NCI-H446 (cell line): ENCODE results near the gene KIF17.

Experiments used
- DNase-seq, 2 experiments: peaks; one replicate each; lab custom pipeline; 2025; lab: John Stamatoyannopoulos, UW

KIF17 gene

DNA sequence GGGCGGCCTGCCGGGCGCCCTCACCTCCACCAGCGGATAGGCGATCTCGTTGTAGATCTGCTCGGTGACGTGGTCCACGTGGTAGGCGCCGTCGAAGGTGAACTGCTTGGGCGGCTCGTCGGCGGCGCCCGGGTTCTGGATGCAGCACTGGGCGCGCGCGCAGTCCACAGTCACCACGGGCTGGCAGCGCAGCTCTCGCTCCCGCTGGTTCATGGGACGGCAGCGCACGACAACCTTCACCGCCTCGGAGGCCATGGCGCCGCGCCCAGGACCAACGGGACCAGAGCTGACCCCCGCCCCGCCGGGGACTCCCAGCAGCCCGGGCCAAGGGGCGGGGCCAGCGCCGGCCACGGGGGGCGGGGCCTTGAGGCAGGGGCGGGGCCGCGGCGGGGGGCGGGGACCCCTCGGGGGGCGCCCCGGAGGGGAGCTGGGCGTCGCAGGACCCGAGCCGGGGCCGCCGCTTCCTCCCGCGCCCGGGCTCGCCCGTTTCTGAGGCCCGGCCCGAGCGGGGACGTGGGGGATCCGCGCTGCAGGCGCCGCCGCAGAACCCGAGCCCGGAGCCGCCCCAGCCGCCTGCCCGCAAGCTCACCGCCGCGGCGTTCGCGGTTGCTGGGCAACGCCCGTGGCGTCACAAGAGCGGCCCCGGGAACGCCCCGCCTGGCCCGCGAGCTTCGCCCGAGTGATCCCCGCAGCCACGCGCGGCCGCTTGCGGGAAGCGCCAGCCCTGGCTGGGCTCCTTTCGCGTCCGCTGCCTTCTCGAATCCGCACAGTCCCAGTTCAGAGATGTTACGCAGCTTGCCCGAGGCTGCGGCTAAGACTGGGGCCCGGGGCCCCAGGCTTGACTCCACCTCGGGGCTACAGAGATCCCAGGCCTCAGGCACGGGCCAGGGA is at the start of gene KIF17:
Gene KIF17 (minus strand): TSS at position 556 of the 891 bp plus-strand sequence. CDS start 301 bp downstream, at position 255.
- DNase-seq = no peak

DNA sequence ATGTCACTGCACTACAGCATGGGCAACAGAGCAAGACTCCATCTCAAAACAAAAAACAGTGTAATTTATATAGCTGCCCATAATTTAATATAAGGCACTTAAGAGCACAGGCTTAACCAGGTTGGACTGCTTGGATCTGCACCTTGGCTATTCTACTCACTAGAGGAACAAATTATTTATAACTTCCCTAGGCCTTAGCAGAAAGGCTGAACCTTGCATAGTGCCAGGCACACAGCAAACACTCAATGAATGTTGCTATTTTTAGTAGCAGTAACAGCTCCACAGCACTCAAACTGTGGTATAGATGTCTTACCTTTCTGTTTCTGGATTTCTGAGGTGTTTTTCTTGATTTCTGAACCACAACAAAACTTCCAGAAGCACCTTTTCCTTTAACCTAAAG is 49.5 kb upstream of the KIF17 start:
- no peak for DNase-seq

DNA sequence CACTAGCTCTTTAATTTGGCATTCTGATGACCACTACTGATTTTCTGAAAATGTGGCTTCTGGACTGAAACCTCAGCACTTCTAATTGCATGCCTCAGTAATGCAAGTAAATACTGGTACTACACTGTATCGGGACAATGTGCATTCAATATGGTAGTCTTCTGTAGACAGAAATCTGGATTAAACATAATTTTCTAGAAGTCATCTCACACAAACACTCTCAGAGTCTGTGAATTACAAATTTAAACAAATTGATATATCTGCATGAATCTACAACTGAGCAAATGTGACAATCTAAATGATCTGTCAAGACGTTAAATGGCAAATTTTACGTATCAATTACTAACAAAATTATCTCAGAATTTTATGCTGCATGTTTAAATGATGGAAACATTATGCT is 45.6 kb upstream of the KIF17 start:
- DNase-seq = no peak

- no peak for DNase-seq
Observed at GRCh38 chr1:20760322-20760721, 42.5 kb upstream of the KIF17 start.

DNA sequence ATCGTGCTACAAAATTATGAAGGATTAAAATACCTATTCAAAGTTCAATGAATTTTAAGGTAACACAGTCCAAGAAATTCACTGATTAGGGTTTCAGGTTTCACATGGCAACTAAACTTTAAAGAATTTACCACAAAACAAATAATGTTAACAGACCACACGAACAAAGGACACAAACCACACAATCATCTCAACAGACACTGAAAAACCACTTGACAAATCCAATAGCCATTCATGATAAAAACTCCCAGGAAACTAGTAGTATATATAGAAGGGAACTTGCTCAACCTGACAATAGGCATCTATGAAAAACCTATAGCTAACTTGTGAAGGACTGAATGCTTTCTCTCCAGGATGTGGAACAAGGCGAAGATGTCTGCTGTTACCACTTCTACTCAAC is 35.8 kb upstream of the KIF17 start:
- DNase-seq = no peak

DNA sequence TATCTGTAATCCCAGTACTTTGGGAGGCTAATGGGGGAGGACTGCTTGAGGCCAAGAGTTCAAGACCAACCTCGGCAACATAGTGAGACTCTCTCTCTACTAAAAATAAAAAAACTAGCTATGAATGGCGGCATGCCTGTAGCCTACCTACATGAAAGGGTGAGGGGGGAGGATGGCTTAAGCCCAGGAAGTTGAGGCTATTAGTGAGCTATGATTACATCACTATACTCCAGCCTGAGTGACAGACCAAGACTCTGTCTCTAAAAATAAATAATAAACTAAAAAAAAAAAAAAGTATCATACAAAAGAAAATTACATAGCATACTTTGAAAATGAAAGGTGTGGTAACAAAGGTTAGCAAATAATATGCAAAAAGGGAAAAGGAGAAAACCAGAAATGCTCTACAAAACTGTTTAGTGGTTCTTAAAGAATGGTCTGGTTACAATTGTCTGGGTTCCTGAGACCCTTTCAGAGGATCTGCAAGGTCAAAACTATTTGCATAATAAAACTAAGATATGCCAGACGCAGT is 33.7 kb upstream of the KIF17 start:
- no peak for DNase-seq

GRCh38 chr1:20742671-20743070 is 24.9 kb upstream of the KIF17 start:
- no peak for DNase-seq

- DNase-seq = peak in 1 of 2 experiments; percentile 54
Observed at GRCh38 chr1:20740781-20741180, 23.0 kb upstream of the KIF17 start.

DNA sequence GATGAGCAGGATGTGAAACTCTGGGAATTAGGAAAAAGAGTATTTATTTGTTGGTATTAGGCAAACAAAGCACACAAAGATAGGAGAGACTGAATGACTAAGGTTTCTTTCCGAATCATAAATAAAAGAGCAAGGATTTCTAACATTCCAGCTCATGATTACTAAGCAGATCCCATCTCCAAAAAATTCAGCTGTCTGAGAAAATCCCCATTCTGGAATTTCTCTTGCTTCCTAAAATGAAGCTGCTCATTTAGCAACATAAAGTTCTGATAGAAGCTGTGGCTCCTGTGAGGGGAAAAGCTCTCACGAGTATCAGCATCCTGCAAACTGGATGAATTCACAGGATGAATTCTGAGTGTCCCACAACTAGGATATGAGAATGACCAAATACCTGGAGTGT is 21.4 kb upstream of the KIF17 start:
- no peak for DNase-seq

DNA sequence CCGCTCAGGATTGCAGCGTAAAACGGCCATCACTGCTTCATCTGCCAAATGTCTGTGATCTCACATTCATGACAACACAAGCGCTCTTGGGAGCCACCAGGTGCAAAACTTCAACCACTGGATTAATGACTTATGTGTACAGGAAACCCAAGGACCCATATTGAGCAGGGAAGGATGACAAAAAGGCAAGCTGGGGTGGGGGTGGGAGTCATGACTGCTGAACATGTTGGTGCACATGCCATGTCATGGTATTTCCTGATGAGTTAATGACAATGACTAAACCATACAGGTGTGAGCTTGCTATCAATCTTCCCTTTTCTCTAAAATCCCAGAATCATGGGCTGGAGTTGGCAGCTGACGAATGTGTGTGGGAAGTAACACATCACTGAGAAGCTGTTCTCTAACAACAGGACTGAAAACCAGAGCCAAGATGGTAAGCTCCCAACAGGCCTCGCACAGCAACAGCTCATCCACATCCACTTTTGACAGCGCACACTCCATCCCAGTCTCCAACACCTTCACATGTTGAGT is 17.8 kb upstream of the KIF17 start:
- no peak for DNase-seq

- no peak for DNase-seq
Observed at GRCh38 chr1:20733360-20733975, 15.7 kb upstream of the KIF17 start.

GRCh38 chr1:20732588-20733359 is 15.0 kb upstream of the KIF17 start, which contains the start of gene SH2D5:
SH2D5 (minus strand) TSS chr1:20732703; CDS start chr1:20728044, 4,659 bp downstream.
- DNase-seq = peak in 1 of 2 experiments; percentile 29

DNA sequence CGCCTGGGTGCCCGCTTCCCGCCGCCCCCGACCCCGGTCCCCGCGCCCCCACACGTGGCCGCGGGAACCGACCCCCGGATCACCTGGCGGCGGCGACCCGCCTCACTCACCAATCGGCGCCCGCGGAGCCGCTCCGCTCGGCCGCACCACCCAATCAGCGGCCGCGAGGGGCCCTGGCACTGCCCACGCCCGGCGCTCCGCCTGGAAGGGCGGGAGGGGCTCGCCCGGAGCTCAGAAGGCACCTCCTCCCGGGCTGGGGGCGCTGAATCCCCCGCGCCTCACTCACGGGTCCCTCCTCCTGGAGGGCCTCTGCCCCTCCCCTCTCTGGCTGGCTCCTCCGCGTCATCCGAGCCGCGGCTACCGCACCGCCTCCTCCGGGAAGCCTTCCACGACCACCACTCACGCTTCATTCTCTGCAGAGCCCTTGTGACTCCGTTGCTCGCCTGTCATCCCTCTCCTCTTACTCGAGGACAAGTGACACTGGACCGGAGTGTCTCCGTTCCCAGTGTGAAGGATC is 14.3 kb upstream of the KIF17 start:
- peak; percentile 66 to 91 for DNase-seq

GRCh38 chr1:20731057-20731991 is 13.5 kb upstream of the KIF17 start:
- DNase-seq = no peak

GRCh38 chr1:20730690-20731056 is 12.9 kb upstream of the KIF17 start:
- DNase-seq = no peak

DNA sequence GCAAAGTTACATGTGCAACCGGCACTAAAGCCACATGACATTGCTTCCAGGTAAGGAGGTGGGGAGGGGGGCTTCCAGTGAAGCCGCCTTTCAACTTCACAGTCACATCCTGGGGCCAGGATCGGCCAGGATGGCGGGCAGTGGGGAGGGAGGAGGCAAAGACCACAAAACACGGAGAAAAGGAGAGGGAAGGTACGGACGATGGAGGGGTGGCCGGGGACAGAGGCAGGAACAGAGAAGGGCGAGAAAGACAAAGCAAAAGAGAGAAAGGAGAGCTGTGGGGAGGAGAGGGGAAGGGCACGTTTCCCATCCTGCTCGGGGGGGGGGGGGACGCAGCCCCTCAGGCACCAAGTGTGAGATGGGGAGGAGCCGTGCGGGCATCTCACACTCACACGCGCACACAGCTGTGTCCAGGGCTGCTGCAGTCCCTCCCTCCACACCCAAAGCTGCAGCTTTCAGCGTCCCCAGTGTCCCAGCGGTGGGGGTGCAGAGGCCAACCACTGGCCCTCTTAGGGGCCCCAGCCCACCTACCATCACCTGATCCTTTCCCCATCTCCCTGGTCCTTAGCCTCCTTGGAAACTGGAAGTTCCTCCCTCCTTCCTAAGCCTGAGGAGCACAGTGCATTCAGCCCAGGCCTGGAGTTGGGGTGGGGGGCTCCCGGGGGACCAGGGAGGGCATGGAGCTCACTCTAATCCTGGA is 12.3 kb upstream of the KIF17 start:
- DNase-seq = no peak

DNA sequence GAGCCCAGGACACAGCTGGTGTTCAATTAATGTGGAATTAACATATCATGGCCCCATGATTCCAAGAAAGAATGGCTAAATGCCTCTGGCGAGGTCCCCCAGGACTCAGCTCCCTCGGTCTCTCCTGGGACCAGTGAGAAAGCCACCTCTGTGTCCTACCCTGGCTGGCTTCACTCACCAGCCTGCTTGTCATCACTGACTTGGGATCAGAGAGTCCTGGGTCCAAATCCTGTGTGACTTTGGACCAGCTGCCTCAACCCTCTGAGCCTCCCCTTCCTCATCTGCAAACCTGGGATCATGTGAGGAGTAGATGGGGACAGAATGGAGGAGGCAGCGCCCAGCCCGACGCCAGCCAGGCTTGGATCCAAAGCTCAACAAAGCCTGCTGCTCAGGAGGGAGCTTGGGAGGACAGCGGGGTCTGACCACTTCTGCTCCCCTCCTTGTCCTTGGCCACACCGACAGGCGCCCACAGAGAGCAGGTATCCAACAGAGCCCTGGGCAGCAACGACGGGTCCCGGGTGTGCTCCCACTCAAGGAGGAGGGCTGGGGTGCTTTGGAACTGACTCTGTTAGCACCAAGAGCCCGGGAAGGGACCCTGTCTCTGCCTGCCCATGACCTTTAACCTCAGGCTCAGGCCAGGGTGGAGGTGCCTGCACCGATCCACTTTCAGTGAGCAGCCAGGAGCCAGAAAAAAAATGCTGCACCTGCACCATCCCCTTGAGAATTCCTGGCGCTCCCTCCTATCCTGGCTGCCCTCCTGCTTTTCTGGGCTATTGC is 11.5 kb upstream of the KIF17 start:
- DNase-seq = no peak

DNA sequence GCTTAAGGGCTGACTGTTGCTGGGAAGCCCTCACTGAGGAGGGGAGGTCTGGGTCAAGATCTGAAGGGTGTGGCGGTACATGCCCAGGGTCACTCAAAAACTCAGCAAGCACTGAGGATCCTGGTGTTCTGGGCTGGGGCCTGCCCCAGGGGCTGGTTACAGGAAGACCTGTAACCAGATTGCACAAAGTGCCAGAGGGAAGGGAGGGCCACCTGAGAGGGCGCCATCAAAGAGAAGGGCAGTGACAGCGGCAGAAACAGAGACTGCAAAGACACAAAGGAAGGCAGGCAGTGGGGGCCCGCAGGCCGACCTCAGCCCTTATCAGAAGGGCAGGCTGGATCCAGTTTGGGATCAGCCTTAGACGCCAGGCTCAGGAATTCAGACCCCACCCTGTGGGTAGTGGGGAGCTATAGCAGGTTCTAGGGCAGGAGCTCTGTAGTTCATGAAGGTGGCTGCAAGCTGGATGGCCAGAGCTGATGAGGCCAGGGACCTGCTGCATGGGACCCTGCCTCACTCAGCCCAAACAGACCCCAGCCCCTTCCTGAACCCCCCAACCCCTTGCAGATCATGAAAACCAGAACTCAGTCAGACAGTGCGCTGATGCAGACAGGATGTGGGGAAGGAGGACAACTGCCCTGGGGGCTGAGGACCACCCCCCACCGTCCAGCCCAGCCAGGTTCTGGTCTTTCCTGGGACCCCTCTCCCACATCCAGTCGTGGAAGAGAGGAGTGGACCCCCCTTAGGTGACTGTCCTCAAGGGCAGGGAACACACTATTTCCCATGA is 10.8 kb upstream of the KIF17 start:
- DNase-seq = no peak
